Measurements from ENCODE around the gene RNF138.

Gene RNF138

DNA sequence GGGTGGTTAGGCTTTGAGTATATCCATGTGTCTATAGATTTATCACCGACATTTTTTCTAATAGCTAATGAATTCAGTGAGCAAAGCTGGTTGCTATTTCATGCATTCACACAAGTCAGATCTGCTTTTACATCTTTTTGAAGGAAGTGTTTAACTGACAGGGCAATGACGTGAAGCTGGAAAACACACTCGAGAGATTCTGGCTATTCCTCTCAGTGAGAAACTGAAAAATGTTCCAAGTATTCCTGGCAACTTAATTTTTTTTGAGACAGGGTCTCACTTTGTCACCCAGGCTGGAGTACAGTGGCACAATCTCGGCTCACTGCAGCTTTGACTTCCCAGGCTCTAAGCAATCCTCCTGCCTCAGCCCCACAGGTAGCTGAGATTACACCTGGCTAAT, 21.2 kb downstream of the RNF138 start:
- in situ Hi-C loops (cut with HindIII; ENCODE audit: low sequenced_read_pairs), result no loop called here
- TF ChIP-seq, protein P1, sequence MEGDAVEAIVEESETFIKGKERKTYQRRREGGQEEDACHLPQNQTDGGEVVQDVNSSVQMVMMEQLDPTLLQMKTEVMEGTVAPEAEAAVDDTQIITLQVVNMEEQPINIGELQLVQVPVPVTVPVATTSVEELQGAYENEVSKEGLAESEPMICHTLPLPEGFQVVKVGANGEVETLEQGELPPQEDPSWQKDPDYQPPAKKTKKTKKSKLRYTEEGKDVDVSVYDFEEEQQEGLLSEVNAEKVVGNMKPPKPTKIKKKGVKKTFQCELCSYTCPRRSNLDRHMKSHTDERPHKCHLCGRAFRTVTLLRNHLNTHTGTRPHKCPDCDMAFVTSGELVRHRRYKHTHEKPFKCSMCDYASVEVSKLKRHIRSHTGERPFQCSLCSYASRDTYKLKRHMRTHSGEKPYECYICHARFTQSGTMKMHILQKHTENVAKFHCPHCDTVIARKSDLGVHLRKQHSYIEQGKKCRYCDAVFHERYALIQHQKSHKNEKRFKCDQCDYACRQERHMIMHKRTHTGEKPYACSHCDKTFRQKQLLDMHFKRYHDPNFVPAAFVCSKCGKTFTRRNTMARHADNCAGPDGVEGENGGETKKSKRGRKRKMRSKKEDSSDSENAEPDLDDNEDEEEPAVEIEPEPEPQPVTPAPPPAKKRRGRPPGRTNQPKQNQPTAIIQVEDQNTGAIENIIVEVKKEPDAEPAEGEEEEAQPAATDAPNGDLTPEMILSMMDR (IDR thresholded peaks at IDR 0.05; ENCODE audit: low read depth, low read length, missing control alignments), result no peak
- H3K4me3 ChIP-seq (ENCODE audit: low read depth, low read length), result no peak overlapping the region
- no peak for DNase-seq (ENCODE audit: low read depth)

DNA sequence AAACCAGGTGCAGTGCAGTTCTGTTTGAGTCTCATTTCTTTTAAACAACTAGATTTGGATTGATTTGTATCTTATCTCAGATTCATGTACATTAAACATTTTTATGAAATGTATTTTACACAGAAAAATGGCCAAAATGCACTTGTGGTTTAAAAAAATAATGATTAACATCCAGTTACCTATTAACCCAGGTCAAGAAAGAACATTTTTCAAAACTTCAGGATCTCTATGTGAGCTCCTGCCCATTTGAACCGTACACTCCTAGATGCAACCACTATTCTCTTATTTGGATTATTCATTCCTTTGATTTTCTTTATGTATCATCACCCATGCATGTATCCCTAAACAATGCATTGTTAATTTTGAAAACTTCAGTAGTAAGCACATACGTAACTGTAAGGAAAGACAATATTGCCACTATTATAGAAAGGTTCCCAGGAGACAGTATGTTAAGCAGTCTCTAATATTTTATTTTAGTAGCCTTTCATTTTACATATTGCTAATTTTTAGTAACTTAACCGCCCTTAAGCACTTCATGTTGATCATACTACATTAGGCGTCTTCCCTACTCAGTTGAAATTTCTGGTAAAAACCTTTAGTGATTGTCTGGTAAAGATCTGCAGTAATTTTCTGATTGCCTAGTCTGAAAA, 22.7 kb downstream of the RNF138 start:
- in situ Hi-C loops (cut with HindIII; ENCODE audit: low sequenced_read_pairs), result no loop called here
- no peak for DNase-seq (ENCODE audit: low read depth)
- TF ChIP-seq, protein P1 (IDR thresholded peaks at IDR 0.05; ENCODE audit: low read depth, low read length, missing control alignments), result no peak
- H3K4me3 ChIP-seq (ENCODE audit: low read depth, low read length), result no peak overlapping the region

DNA sequence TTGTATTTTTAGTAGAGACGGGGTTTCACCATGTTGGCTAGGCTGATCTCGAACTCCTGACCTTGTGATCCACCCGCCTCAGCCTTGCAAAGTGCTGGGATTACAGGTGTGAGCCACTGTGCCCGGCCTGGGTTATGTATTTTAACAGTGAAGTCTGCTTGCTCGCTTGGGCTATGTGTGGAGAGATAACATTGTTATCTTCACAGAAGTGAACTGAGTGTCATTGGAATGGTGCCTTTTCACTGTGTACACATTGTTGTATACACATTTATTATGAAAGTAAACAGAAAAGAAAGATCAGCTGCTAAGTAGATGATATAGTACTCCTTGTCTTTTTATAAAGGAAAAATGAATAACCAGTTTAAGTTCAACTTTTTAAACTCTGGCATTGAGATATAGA, 30.4 kb downstream of the RNF138 start:
- TF ChIP-seq, protein P1 (IDR thresholded peaks at IDR 0.05; ENCODE audit: low read depth, low read length, missing control alignments), result no peak
- no peak for DNase-seq (ENCODE audit: low read depth)
- in situ Hi-C loops (cut with HindIII; ENCODE audit: low sequenced_read_pairs), result no loop called here
- no peak overlapping the region for H3K4me3 ChIP-seq (ENCODE audit: low read depth, low read length)

DNA sequence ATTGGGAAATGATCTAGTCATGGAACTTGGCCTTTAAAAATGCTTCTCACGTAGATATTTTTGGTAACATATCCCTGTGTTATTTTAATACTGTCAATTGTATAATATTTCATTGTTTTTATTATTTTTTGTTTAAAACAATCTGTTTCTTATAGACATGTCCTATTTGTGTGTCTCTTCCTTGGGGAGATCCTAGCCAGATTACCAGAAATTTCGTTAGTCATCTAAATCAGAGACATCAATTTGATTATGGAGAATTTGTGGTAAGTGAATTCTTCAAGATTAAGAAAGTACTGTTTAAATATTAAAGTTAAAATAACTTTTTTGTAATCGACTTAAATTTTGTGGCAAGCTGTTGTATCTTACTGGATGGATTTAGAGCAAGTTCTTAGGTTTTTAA, 34.9 kb downstream of the RNF138 start:
- H3K4me3 ChIP-seq (ENCODE audit: low read depth, low read length), result no peak overlapping the region
- DNase-seq (ENCODE audit: low read depth), result no peak
- in situ Hi-C loops (cut with HindIII; ENCODE audit: low sequenced_read_pairs), result no loop called here
- TF ChIP-seq, protein P1 (IDR thresholded peaks at IDR 0.05; ENCODE audit: low read depth, low read length, missing control alignments), result no peak

DNA sequence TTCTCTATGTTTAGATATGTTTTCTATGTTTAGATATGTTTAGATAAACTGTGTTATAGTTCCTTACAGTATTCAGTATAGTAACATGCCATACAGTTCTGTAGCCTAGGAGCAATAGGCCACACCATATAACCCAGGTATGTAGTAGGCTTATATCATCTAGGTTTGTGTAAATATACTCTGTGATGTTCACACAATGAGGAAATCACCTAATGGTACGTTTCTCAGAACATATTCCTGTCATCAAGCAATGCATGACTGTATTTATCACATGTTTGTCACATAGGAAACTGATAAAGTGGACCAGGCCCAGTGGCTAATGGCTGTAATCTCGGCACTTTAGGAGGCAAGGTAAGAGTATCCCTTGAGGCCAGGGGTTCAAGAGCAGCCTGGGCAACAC, 44.0 kb downstream of the RNF138 start:
- in situ Hi-C loops (cut with HindIII; ENCODE audit: low sequenced_read_pairs), result no loop called here
- TF ChIP-seq, protein P1 (IDR thresholded peaks at IDR 0.05; ENCODE audit: low read depth, low read length, missing control alignments), result no peak

DNA sequence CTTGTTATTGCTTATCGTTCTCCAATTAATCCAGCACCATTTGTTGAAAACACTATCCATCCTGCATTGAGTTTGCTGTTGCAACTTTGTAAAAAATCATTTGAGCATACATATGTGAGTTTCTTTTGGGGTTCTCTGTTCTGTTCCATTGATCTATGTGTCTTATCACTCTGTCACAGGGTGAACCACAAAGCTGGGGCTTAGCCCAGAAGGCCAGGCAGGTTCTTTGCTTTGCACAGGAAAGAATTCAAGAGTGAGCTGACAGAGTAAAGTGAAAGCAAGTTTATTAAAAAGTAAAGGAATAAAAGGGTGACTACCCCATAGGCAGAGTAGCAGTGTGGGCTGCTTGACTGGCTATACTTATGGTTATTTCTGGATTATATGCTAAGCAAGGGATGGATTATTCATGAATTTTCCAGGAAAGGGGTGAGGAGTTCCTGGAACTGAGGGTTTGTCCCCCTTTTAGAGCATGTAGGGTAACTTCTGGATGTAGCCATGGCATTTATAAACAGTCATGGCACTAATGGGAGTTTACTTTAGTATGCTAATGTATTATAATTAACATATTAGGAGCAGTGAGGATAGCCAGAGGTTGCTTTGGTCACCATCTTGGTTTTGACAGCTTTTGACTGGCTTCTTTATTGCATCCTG, 46.8 kb downstream of the RNF138 start:
- TF ChIP-seq, protein P1 (IDR thresholded peaks at IDR 0.05; ENCODE audit: low read depth, low read length, missing control alignments), result no peak
- no peak overlapping the region for H3K4me3 ChIP-seq (ENCODE audit: low read depth, low read length)
- in situ Hi-C loops (cut with HindIII; ENCODE audit: low sequenced_read_pairs), result no loop called here
- no peak for DNase-seq (ENCODE audit: low read depth)

More for the DNA sequence above, 44.0 kb downstream of the RNF138 start:
- H3K4me3 ChIP-seq (ENCODE audit: low read depth, low read length), result no peak overlapping the region
- DNase-seq (ENCODE audit: low read depth), result no peak
